GM12878 (cell line): ENCODE results near the gene VIPR2. TPM values are rescaled to one million over a fixed set of nuclear protein-coding genes. Genes with fewer than 3 reads are reported as not detected.

ENCODE experiments used
- ATAC-seq: fragments of 200-7000 bp; cut with Tn5 transposase; 3 replicates; pipeline ENCODE4 v1.9.1; 2020; ENCODE audit warnings: mild to moderate bottlenecking, moderate library complexity
- BruUV-seq: library from RNA; stranded (reverse); fragments of 400-500 nt; replicated peaks from 2 replicates; lab custom pipeline; 2021; lab: Mats Ljungman, UMichigan
- CTCF ChIA-PET: fragments of 300-600 bp; sonication (Branson Sonifier 250); formaldehyde crosslinking; extraction: SDS; loops from one replicate; lab custom pipeline; 2021; ENCODE audit warnings: inconsistent platforms; lab: Yijun Ruan, JAX
- POLR2A ChIA-PET: fragments of 350-600 bp; formaldehyde crosslinking; extraction: SDS; loops from one replicate; lab custom pipeline; 2021; ENCODE audit warnings: inconsistent platforms; lab: Charles Lee
- RAD21 ChIA-PET: fragments of 300-600 bp; sonication (Branson Sonifier 250); formaldehyde crosslinking; loops from one replicate; lab custom pipeline; 2023; ENCODE audit warnings: antibody characterized with exemption; ENCODE audit not compliant: unreplicated experiment; lab: Charles Lee
- SMC1A ChIA-PET: fragments of 300-600 bp; sonication (Branson Sonifier 250); formaldehyde crosslinking; loops from one replicate; lab custom pipeline; 2023; ENCODE audit not compliant: unreplicated experiment, uncharacterized antibody; lab: Charles Lee
- DNase-seq: peaks from one replicate; pipeline ENCODE4 v3.0.0-alpha.2; 2011; ENCODE audit warnings: low read depth, low spot score
- FAIRE-seq: peaks from 3 replicates; lab custom pipeline; 2011; peaks lifted over from hg19 to GRCh38; lab: Jason Lieb, UNC
- H2AFZ ChIP-seq: 2 replicates; pipeline ENCODE4 v1.6.0; 2011; ENCODE audit warnings: low read depth, low read length, control low read depth; ENCODE audit not compliant: control insufficient read depth
- H3K27ac ChIP-seq: 2 replicates; pipeline ENCODE4 v1.5.1; 2011; ENCODE audit warnings: control low read depth; ENCODE audit not compliant: control insufficient read depth, insufficient read depth
- H3K27me3 ChIP-seq, 2 experiments: replicated peaks in 1 of 2; 2 replicates each; pipeline versions ENCODE4 v1.6.0 to v1.6.1; 2011; ENCODE audit warnings: low read length in 1 of 2; ENCODE audit not compliant: control insufficient read depth in 2 of 2, insufficient read depth in 2 of 2
- H3K36me3 ChIP-seq, 2 experiments: 2 replicates each; pipeline ENCODE4 v1.5.1; 2011; ENCODE audit warnings: low read length in 1 of 2; ENCODE audit not compliant: control insufficient read depth in 2 of 2, insufficient read depth in 2 of 2
- H3K4me1 ChIP-seq: 2 replicates; pipeline ENCODE4 v1.6.1; 2011; ENCODE audit warnings: mild to moderate bottlenecking, low read length, moderate library complexity, mixed read lengths; ENCODE audit not compliant: control insufficient read depth, insufficient read depth
- H3K4me2 ChIP-seq: 2 replicates; pipeline ENCODE4 v1.6.0; 2011; ENCODE audit warnings: control low read depth; ENCODE audit not compliant: control insufficient read depth, insufficient read depth
- H3K4me3 ChIP-seq: fragments of 200-600 bp; sonication (generic); 2 replicates; pipeline ENCODE4 v1.5.1; 2016
- H3K79me2 ChIP-seq: 2 replicates; pipeline ENCODE4 v1.6.0; 2011; ENCODE audit warnings: low read length; ENCODE audit not compliant: control insufficient read depth, insufficient read depth
- H3K9ac ChIP-seq: 2 replicates; pipeline ENCODE4 v1.8.0; 2011; ENCODE audit warnings: low read length, control low read depth, mixed read lengths; ENCODE audit not compliant: control insufficient read depth, insufficient read depth
- H3K9me3 ChIP-seq: replicated peaks from 3 replicates; pipeline ENCODE4 v1.5.1; 2011; ENCODE audit warnings: mild to moderate bottlenecking, low read length; ENCODE audit not compliant: control insufficient read depth, insufficient read depth
- H4K20me1 ChIP-seq: 2 replicates; pipeline ENCODE4 v1.6.0; 2011; ENCODE audit not compliant: control insufficient read depth, insufficient read depth
- LARP7 ChIP-seq: fragments of 450-650 bp; IDR thresholded peaks from 2 replicates; pipeline ENCODE4 v1.6.1; 2017; ENCODE audit warnings: mild to moderate bottlenecking
- NFYB ChIP-seq: IDR thresholded peaks from 2 replicates; pipeline ENCODE4 v1.6.1; 2011; ENCODE audit warnings: low read depth, mild to moderate bottlenecking, low read length, improper control_type of control experiment, moderate library complexity; ENCODE audit not compliant: insufficient read depth
- RCOR1 ChIP-seq: conservative IDR thresholded peaks from 2 replicates; pipeline ENCODE4 v1.6.1; 2012; ENCODE audit warnings: low read depth, low read length, improper control_type of control experiment
- ZNF217 ChIP-seq: fragments of 450-650 bp; IDR thresholded peaks from 2 replicates; pipeline ENCODE4 v1.6.1; 2017; ENCODE audit warnings: antibody characterized with exemption, mild to moderate bottlenecking
- WGBS: methylation state at CpG from one replicate; pipeline ENCODE4 v1.1.6; 2016; ENCODE audit warnings: low lambda C conversion rate; ENCODE audit not compliant: insufficient replicate concordance, insufficient coverage; ENCODE audit errors: missing lambda C conversion rate; 5-methylcytosine and 5-hydroxymethylcytosine counted together
- in situ Hi-C: fragments of 300-500 bp; cut with MboI; formaldehyde crosslinking; loops from 9 replicates; pipeline ENCODE4 v1.14.3; 2018; ENCODE audit warnings: mixed read lengths
- intact Hi-C: fragments of 100-400 bp; cut with micrococcal nuclease; formaldehyde crosslinking; loops from one replicate; pipeline ENCODE4 v1.14.2; 2022; ENCODE audit not compliant: unreplicated experiment
- polyA plus RNA-seq, 11 experiments: library from polyadenylated mRNA; depleted of rRNA in 4 of 11; unstranded in 6 of 11; stranded (reverse) in 5 of 11; fragments of >200 nt; fragmentation: Nextera tagmentation in 4 of 11; fragmentation: Illumina TruSeq in 1 of 11; extraction: Ambion mirVana in 4 of 11; extraction: Trizol in 1 of 11; gene quantifications; 1 replicate in 1 of 11; 2 replicates in 10 of 11; pipeline versions ENCODE4 v1.2.1 to v1.2.3, GENCODE V29; 2011 to 2016; ENCODE audit warnings: inconsistent platforms in 2 of 11, missing spikeins in 2 of 11, low read depth in 1 of 11
- total RNA-seq, 4 experiments: library from RNA; depleted of rRNA in 3 of 4; stranded (reverse); fragments of >200 nt in 3 of 4; fragmentation: Illumina TruSeq in 1 of 4; extraction: Trizol in 1 of 4; gene quantifications; 2 replicates each; pipeline versions ENCODE4 v1.2.1 to v1.2.3, GENCODE V29; 2013 to 2021
- TF ChIP-seq, protein P1 (sequence below): IDR thresholded peaks from 2 replicates; pipeline ENCODE4 v1.6.1; 2012; ENCODE audit warnings: low read length, inconsistent platforms
- TF ChIP-seq, protein P2 (sequence below): IDR thresholded peaks from 2 replicates; pipeline ENCODE4 v1.6.1; 2011; ENCODE audit warnings: borderline replicate concordance, low read depth, mild to moderate bottlenecking, moderate library complexity, mixed read lengths, low read length; ENCODE audit not compliant: insufficient read depth; ENCODE audit errors: extremely low read length
- TF ChIP-seq, protein P3 (sequence below): IDR thresholded peaks from 2 replicates; pipeline ENCODE4 v1.6.1; 2012; ENCODE audit warnings: low read depth, low read length, improper control_type of control experiment
- TF ChIP-seq, protein P4 (sequence below): fragments of 150-350 bp; IDR thresholded peaks from 2 replicates; pipeline ENCODE4 v1.6.1; 2014; ENCODE audit warnings: mild to moderate bottlenecking, low read depth, low read length
- TF ChIP-seq, protein P5 (sequence below): fragments of 450-650 bp; conservative IDR thresholded peaks from 2 replicates; pipeline ENCODE4 v1.6.1; 2017; ENCODE audit warnings: mild to moderate bottlenecking, moderate library complexity

Gene VIPR2
- total and polyA plus RNA-seq, 10 of the 15 experiments (the other 5 are each of a cell fraction or from before 2014, with no cell fraction given) = not detected

DNA sequence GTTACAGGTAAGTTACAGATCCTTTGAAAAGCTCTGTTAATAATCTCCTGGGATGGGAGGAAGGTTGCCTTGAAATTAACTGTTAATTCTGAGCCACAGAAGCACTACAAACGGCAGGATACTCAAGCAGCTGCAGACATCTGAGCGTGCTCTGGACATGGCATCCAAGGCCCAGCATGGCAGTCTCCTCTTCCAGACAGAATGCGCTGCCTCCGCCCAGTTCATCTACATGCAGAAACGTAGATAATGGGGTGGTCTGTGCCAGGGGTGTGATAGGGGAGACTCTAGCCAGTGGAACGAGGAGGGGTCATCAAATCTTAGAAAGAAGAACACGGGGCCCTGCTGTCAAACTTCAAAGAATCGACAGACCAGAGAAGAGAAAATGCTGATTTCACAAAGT lies 13.8 kb downstream of the VIPR2 start:
- Histone ChIP-seq H3K4me3 (no peak overlapping the region), H3K4me1 (no peaks in the 10 kb centered on the region), H3K79me2 (no peaks in the 10 kb centered on the region), H3K36me3 (no peaks in the 10 kb centered on the region), H3K4me2 (no peak overlapping the region), H3K27ac (no peak overlapping the region), H4K20me1 (no peaks in the 10 kb centered on the region), H2AFZ (no peak overlapping the region), H3K9ac (no peak overlapping the region), H3K9me3 (no peaks in the 10 kb centered on the region), H3K27me3 (no peaks in the 10 kb centered on the region)
- ATAC-seq = no peak
- no TSS peak for BruUV-seq
- ChIA-PET RAD21 (no interaction called here), SMC1A (no interaction called here), POLR2A (interaction anchor here (0.6 kb wide), 1 partner anchor 44 kb away, joined by 3 read pairs; no protein-coding TSS in a partner anchor), CTCF (no interaction called here)
- intact Hi-C loops (no loop called here), in situ Hi-C loops (no loop called here)
- TF ChIP-seq, protein P1, sequence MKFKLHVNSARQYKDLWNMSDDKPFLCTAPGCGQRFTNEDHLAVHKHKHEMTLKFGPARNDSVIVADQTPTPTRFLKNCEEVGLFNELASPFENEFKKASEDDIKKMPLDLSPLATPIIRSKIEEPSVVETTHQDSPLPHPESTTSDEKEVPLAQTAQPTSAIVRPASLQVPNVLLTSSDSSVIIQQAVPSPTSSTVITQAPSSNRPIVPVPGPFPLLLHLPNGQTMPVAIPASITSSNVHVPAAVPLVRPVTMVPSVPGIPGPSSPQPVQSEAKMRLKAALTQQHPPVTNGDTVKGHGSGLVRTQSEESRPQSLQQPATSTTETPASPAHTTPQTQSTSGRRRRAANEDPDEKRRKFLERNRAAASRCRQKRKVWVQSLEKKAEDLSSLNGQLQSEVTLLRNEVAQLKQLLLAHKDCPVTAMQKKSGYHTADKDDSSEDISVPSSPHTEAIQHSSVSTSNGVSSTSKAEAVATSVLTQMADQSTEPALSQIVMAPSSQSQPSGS = no peak
- TF ChIP-seq, protein P2, sequence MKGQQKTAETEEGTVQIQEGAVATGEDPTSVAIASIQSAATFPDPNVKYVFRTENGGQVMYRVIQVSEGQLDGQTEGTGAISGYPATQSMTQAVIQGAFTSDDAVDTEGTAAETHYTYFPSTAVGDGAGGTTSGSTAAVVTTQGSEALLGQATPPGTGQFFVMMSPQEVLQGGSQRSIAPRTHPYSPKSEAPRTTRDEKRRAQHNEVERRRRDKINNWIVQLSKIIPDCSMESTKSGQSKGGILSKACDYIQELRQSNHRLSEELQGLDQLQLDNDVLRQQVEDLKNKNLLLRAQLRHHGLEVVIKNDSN = no peak
- WGBS = 27% methylated on average over 8 of the region's 8 CpGs
- DNase-seq = no peak
- FAIRE-seq = no peak

DNA sequence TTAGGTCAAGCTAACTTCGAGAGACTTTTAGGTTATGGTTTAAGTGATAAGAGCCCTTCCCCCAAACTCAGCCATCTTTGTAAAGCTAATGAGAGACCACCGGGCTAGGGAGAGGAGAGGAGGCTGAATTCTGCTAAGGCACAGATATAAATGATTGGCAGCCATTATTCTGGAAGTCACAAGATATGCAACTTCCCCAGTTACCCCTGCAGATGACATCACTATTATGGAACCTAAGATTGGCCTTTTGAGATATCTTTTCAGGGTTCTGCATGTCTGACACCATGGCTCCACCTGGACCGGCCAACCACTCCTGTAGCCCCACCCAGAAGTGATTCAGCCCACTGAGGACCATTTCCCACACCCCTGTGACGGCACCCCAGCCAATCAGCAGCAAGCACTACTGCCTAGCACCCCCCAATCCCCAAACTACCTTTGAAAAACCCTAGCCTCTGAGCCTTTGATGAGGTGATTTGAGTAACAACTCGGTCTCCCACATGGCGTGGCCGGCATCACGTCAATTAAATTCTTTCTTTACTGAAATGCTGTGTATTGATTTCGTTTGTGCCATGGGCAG lies 14.4 kb downstream of the VIPR2 start:
- POLR2A ChIA-PET = interaction anchor here (0.6 kb wide), 1 partner anchor 44 kb away, joined by 3 read pairs; no protein-coding TSS in a partner anchor
- Histone ChIP-seq H2AFZ (no peak overlapping the region), H3K9me3 (no peaks in the 10 kb centered on the region), H3K4me2 (no peak overlapping the region), H3K9ac (no peak overlapping the region), H3K27ac (no peak overlapping the region), H3K4me1 (no peaks in the 10 kb centered on the region), H3K27me3 (no peaks in the 10 kb centered on the region), H3K36me3 (no peaks in the 10 kb centered on the region), H3K79me2 (no peaks in the 10 kb centered on the region), H3K4me3 (no peak overlapping the region), H4K20me1 (no peaks in the 10 kb centered on the region)
- no TSS peak for BruUV-seq
- CTCF ChIA-PET = no interaction called here
- DNase-seq (no peak), ATAC-seq (no peak), FAIRE-seq (no peak)
- WGBS = 48% methylated on average over 9 of the region's 9 CpGs
- in situ Hi-C loops (no loop called here), intact Hi-C loops (no loop called here)
- RAD21 ChIA-PET = no interaction called here
- SMC1A ChIA-PET = no interaction called here
- TF ChIP-seq, protein P3, sequence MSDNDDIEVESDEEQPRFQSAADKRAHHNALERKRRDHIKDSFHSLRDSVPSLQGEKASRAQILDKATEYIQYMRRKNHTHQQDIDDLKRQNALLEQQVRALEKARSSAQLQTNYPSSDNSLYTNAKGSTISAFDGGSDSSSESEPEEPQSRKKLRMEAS = no peak
- no peak for TF ChIP-seq ZNF217
- TF ChIP-seq LARP7 = no peak
- TF ChIP-seq, protein P4, sequence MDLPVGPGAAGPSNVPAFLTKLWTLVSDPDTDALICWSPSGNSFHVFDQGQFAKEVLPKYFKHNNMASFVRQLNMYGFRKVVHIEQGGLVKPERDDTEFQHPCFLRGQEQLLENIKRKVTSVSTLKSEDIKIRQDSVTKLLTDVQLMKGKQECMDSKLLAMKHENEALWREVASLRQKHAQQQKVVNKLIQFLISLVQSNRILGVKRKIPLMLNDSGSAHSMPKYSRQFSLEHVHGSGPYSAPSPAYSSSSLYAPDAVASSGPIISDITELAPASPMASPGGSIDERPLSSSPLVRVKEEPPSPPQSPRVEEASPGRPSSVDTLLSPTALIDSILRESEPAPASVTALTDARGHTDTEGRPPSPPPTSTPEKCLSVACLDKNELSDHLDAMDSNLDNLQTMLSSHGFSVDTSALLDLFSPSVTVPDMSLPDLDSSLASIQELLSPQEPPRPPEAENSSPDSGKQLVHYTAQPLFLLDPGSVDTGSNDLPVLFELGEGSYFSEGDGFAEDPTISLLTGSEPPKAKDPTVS = no peak
- no peak for TF ChIP-seq RCOR1
- TF ChIP-seq, protein P5, sequence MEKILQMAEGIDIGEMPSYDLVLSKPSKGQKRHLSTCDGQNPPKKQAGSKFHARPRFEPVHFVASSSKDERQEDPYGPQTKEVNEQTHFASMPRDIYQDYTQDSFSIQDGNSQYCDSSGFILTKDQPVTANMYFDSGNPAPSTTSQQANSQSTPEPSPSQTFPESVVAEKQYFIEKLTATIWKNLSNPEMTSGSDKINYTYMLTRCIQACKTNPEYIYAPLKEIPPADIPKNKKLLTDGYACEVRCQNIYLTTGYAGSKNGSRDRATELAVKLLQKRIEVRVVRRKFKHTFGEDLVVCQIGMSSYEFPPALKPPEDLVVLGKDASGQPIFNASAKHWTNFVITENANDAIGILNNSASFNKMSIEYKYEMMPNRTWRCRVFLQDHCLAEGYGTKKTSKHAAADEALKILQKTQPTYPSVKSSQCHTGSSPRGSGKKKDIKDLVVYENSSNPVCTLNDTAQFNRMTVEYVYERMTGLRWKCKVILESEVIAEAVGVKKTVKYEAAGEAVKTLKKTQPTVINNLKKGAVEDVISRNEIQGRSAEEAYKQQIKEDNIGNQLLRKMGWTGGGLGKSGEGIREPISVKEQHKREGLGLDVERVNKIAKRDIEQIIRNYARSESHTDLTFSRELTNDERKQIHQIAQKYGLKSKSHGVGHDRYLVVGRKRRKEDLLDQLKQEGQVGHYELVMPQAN = no peak
- no peak for TF ChIP-seq NFYB
